ENCODE results near the gene ONECUT3. TPM values are rescaled to one million over a fixed set of nuclear protein-coding genes. Genes with fewer than 3 reads are reported as not detected.

ONECUT3 gene
- total RNA-seq, 1 experiment from 2014 or later = 0.04 TPM

GRCh38 chr19:1818549-1819195 lies 65.4 kb downstream of the ONECUT3 start (continued):
- TF ChIP-seq ATF2 (CRISPR knock-in tag; IDR thresholded peaks at IDR 0.05; ENCODE audit: borderline replicate concordance, low read depth) (no peak), ZNF512 (CRISPR knock-in tag; IDR thresholded peaks at IDR 0.05; ENCODE audit: borderline replicate concordance) (no peak), ELF4 (CRISPR knock-in tag; IDR thresholded peaks at IDR 0.05; ENCODE audit: low read depth) (no peak)

- Mint-ChIP-seq H3K27me3 (ENCODE audit: low read depth) (no peaks in the 10 kb centered on the region), H3K27ac (no peak overlapping the region), H3K4me3 (no peak overlapping the region), H3K36me3 (peaks cover 11% of the 10 kb centered on the region), H3K4me1 (0 out of 2 replicates have a peak, but pooled peaks cover 2% of the 10 kb centered on the region), H3K9me3 (no peaks in the 10 kb centered on the region)
- ChIA-PET CTCF (interaction anchor here (0.7 to 1.6 kb wide), 3 partner anchors 19 to 51 kb away, joined by 3 to 7 read pairs (median 5); no protein-coding TSS in a partner anchor), POLR2A (interaction anchor here (0.6 kb wide), 1 partner anchor 96 kb away, joined by 4 read pairs; no protein-coding TSS in a partner anchor)
- DNase-seq (ENCODE audit: low spot score) (no peak), ATAC-seq (no peak)
- no peak for TF ChIP-seq ETV6 (CRISPR knock-in tag; IDR thresholded peaks at IDR 0.05)
- no peak for TF ChIP-seq MXD4 (CRISPR knock-in tag; IDR thresholded peaks at IDR 0.05; ENCODE audit: borderline replicate concordance)
- no peak for TF ChIP-seq ZNF532 (CRISPR knock-in tag; IDR thresholded peaks at IDR 0.05; ENCODE audit: borderline replicate concordance)
- TF ChIP-seq ZNF425 (CRISPR knock-in tag; conservative IDR thresholded peaks at IDR 0.05) = no peak
- TF ChIP-seq HMGA2 (CRISPR knock-in tag; IDR thresholded peaks at IDR 0.05) = no peak
- no peak for TF ChIP-seq SMAD4 (CRISPR knock-in tag; IDR thresholded peaks at IDR 0.05)
- no peak for TF ChIP-seq SP1 (CRISPR knock-in tag; conservative IDR thresholded peaks at IDR 0.05)
- no peak for TF ChIP-seq ZNF138 (CRISPR knock-in tag; conservative IDR thresholded peaks at IDR 0.05)
- TF ChIP-seq ZNF396 (CRISPR knock-in tag; IDR thresholded peaks at IDR 0.05; ENCODE audit: borderline replicate concordance) = no peak
- TF ChIP-seq TCF7 (CRISPR knock-in tag; IDR thresholded peaks at IDR 0.05; ENCODE audit: low read depth) = no peak
- TF ChIP-seq TEAD1 (CRISPR knock-in tag; IDR thresholded peaks at IDR 0.05) = no peak
- no peak for TF ChIP-seq FOXK1 (CRISPR knock-in tag; IDR thresholded peaks at IDR 0.05)
- no peak for TF ChIP-seq ZNF281 (CRISPR knock-in tag; IDR thresholded peaks at IDR 0.05)
- no peak for TF ChIP-seq AR (CRISPR knock-in tag; IDR thresholded peaks at IDR 0.05)
These were observed 66.3 kb downstream of the ONECUT3 start for GRCh38 chr19:1819341-1820255.

All from WTC11 (cell line).